HG03025 (cell line): ENCODE measurements around the gene PCNA.
A peak's percentile ranks its signal among the peaks of the same experiment; 100 is the strongest.

Experiments
- ATAC-seq: cut with Tn5 transposase; IDR thresholded peaks from one replicate; pipeline ENCODE4 v1.9.1; 2021; ENCODE audit warnings: mild to moderate bottlenecking, moderate library complexity; ENCODE audit not compliant: unreplicated experiment, low FRiP score

The PCNA gene

GRCh38 chr20:5119435-5120184 is at the start of gene PCNA:
Gene PCNA (minus strand): TSS chr20:5119958. CDS start chr20:5119798, 160 bp downstream.
- peak; percentile 94 for ATAC-seq

GRCh38 chr20:5168651-5169396 is 49.1 kb upstream of the PCNA start:
- no peak for ATAC-seq

- no peak for ATAC-seq
These were observed 45.2 kb upstream of the PCNA start for GRCh38 chr20:5164645-5165625.

GRCh38 chr20:5161536-5162164 is 41.9 kb upstream of the PCNA start:
- ATAC-seq: no peak

- ATAC-seq: no peak
These were observed 41.1 kb upstream of the PCNA start for GRCh38 chr20:5160882-5161281.

- no peak for ATAC-seq
These were observed 40.2 kb upstream of the PCNA start for GRCh38 chr20:5159928-5160327.

GRCh38 chr20:5156675-5157448 is 37.1 kb upstream of the PCNA start:
- ATAC-seq: no peak

- ATAC-seq: no peak
These were observed 35.6 kb upstream of the PCNA start for GRCh38 chr20:5155404-5155803.

- no peak for ATAC-seq
These were observed 34.8 kb upstream of the PCNA start for GRCh38 chr20:5154543-5154925.

- no peak for ATAC-seq
These were observed 34.1 kb upstream of the PCNA start for GRCh38 chr20:5153612-5154542.

GRCh38 chr20:5153152-5153467 is 33.4 kb upstream of the PCNA start:
- ATAC-seq: no peak

- no peak for ATAC-seq
These were observed 30.7 kb upstream of the PCNA start for GRCh38 chr20:5150226-5151076.

GRCh38 chr20:5149892-5150225 is 30.1 kb upstream of the PCNA start:
- no peak for ATAC-seq

GRCh38 chr20:5148581-5148980 is 28.8 kb upstream of the PCNA start:
- ATAC-seq: no peak

- ATAC-seq: no peak
These were observed 27.3 kb upstream of the PCNA start for GRCh38 chr20:5146871-5147592.

- no peak for ATAC-seq
These were observed 26.4 kb upstream of the PCNA start for GRCh38 chr20:5146099-5146668.
